ENCODE data around the gene GON7.
"Not testable (repeated sequence)": the region's sequence is repeated elsewhere in the genome, so short reads cannot be mapped to it uniquely, and the experiment has no call there.

Gene GON7

GRCh38 chr14:93206793-93207467 is at the start of gene GON7, which contains the start of gene UBR7:
TSS of gene GON7 (minus strand) at chr14:93207065. CDS start at chr14:93207037, 28 bp downstream.
TSS of gene UBR7 (plus strand) at chr14:93207256. CDS start at chr14:93207292, 36 bp downstream.
- Histone ChIP-seq H3K4me3 (ENCODE audit: low read length) (peak within 1 kb of the TSS; percentile 91), H3K9me3 (ENCODE audit: low read length) (no peaks in the 10 kb centered on the region), H3K4me1 (ENCODE audit: insufficient read depth, low read length) (peaks cover 18% of the 10 kb centered on the region), H3K36me3 (ENCODE audit: insufficient read depth, low read length) (peaks cover 13% of the 10 kb centered on the region), H3K27me3 (ENCODE audit: insufficient read depth, low read length) (no peaks in the 10 kb centered on the region), H2AFZ (ENCODE audit: low read depth, low read length) (peak within 1 kb of the TSS; percentile 73)

GRCh38 chr14:93249128-93249831 is 42.4 kb upstream of the GON7 start:
- H3K9me3 ChIP-seq (ENCODE audit: low read length), result peaks cover 6% of the 10 kb centered on the region
- H3K4me3 ChIP-seq (ENCODE audit: low read length), result no peak overlapping the region
- no peaks in the 10 kb centered on the region for H3K4me1 ChIP-seq (ENCODE audit: insufficient read depth, low read length)
- no peaks in the 10 kb centered on the region for H3K27me3 ChIP-seq (ENCODE audit: insufficient read depth, low read length)
- H3K36me3 ChIP-seq (ENCODE audit: insufficient read depth, low read length), result peaks cover 64% of the 10 kb centered on the region
- H2AFZ ChIP-seq (ENCODE audit: low read depth, low read length), result no peak overlapping the region

- Histone ChIP-seq H3K36me3 (ENCODE audit: insufficient read depth, low read length) (peaks cover 66% of the 10 kb centered on the region), H2AFZ (ENCODE audit: low read depth, low read length) (no peak overlapping the region), H3K4me1 (ENCODE audit: insufficient read depth, low read length) (no peaks in the 10 kb centered on the region), H3K27me3 (ENCODE audit: insufficient read depth, low read length) (no peaks in the 10 kb centered on the region), H3K4me3 (ENCODE audit: low read length) (no peak overlapping the region), H3K9me3 (ENCODE audit: low read length) (peaks cover 1% of the 10 kb centered on the region)
Measured at GRCh38 chr14:93246534-93246933, 39.7 kb upstream of the GON7 start.

GRCh38 chr14:93245764-93246420 is 39.0 kb upstream of the GON7 start:
- no peak overlapping the region for H3K4me3 ChIP-seq (ENCODE audit: low read length)
- no peaks in the 10 kb centered on the region for H3K27me3 ChIP-seq (ENCODE audit: insufficient read depth, low read length)
- no peaks in the 10 kb centered on the region for H3K9me3 ChIP-seq (ENCODE audit: low read length)
- H3K36me3 ChIP-seq (ENCODE audit: insufficient read depth, low read length), result peaks cover 65% of the 10 kb centered on the region
- H2AFZ ChIP-seq (ENCODE audit: low read depth, low read length), result no peak overlapping the region
- no peaks in the 10 kb centered on the region for H3K4me1 ChIP-seq (ENCODE audit: insufficient read depth, low read length)

- no peaks in the 10 kb centered on the region for H3K4me1 ChIP-seq (ENCODE audit: insufficient read depth, low read length)
- no peaks in the 10 kb centered on the region for H3K27me3 ChIP-seq (ENCODE audit: insufficient read depth, low read length)
- peaks cover 46% of the 10 kb centered on the region for H3K36me3 ChIP-seq (ENCODE audit: insufficient read depth, low read length)
- no peak overlapping the region for H2AFZ ChIP-seq (ENCODE audit: low read depth, low read length)
- H3K9me3 ChIP-seq (ENCODE audit: low read length), result no peaks in the 10 kb centered on the region
- H3K4me3 ChIP-seq (ENCODE audit: low read length), result no peak overlapping the region
Measured at GRCh38 chr14:93240678-93241000, 33.8 kb upstream of the GON7 start.

- H3K27me3 ChIP-seq (ENCODE audit: insufficient read depth, low read length), result no peaks in the 10 kb centered on the region
- no peak overlapping the region for H2AFZ ChIP-seq (ENCODE audit: low read depth, low read length)
- no peaks in the 10 kb centered on the region for H3K4me1 ChIP-seq (ENCODE audit: insufficient read depth, low read length)
- H3K36me3 ChIP-seq (ENCODE audit: insufficient read depth, low read length), result peaks cover 40% of the 10 kb centered on the region
- no peaks in the 10 kb centered on the region for H3K9me3 ChIP-seq (ENCODE audit: low read length)
- H3K4me3 ChIP-seq (ENCODE audit: low read length), result no peak overlapping the region
Measured at GRCh38 chr14:93239869-93240677, 33.2 kb upstream of the GON7 start.

- no peaks in the 10 kb centered on the region for H3K4me1 ChIP-seq (ENCODE audit: insufficient read depth, low read length)
- peaks cover 5% of the 10 kb centered on the region for H3K36me3 ChIP-seq (ENCODE audit: insufficient read depth, low read length)
- H3K9me3 ChIP-seq (ENCODE audit: low read length), result no peaks in the 10 kb centered on the region
- H2AFZ ChIP-seq (ENCODE audit: low read depth, low read length), result no peak overlapping the region
- H3K27me3 ChIP-seq (ENCODE audit: insufficient read depth, low read length), result no peaks in the 10 kb centered on the region
- no peak overlapping the region for H3K4me3 ChIP-seq (ENCODE audit: low read length)
Measured at GRCh38 chr14:93234798-93235197, 27.9 kb upstream of the GON7 start.

- not testable (repeated sequence) for H2AFZ ChIP-seq (ENCODE audit: low read depth, low read length); H3K4me3 ChIP-seq (ENCODE audit: low read length); H3K9me3 ChIP-seq (ENCODE audit: low read length); H3K4me1 ChIP-seq (ENCODE audit: insufficient read depth, low read length); H3K27me3 ChIP-seq (ENCODE audit: insufficient read depth, low read length)
- H3K36me3 ChIP-seq (ENCODE audit: insufficient read depth, low read length), result peaks cover 12% of the 10 kb centered on the region
Measured at GRCh38 chr14:93233078-93233477, 26.2 kb upstream of the GON7 start.

- Histone ChIP-seq H3K4me1 (ENCODE audit: insufficient read depth, low read length) (no peaks in the 10 kb centered on the region), H3K4me3 (ENCODE audit: low read length) (no peak overlapping the region), H2AFZ (ENCODE audit: low read depth, low read length) (no peak overlapping the region), H3K9me3 (ENCODE audit: low read length) (no peaks in the 10 kb centered on the region), H3K36me3 (ENCODE audit: insufficient read depth, low read length) (peaks cover 22% of the 10 kb centered on the region), H3K27me3 (ENCODE audit: insufficient read depth, low read length) (no peaks in the 10 kb centered on the region)
Measured at GRCh38 chr14:93232159-93232558, 25.3 kb upstream of the GON7 start.

- H3K4me3 ChIP-seq (ENCODE audit: low read length), result no peak overlapping the region
- H3K36me3 ChIP-seq (ENCODE audit: insufficient read depth, low read length), result peaks cover 27% of the 10 kb centered on the region
Measured at GRCh38 chr14:93231129-93231979, 24.5 kb upstream of the GON7 start.

GRCh38 chr14:93230539-93230938 is 23.7 kb upstream of the GON7 start:
- Histone ChIP-seq H3K4me1 (ENCODE audit: insufficient read depth, low read length) (no peaks in the 10 kb centered on the region), H2AFZ (ENCODE audit: low read depth, low read length) (no peak overlapping the region), H3K9me3 (ENCODE audit: low read length) (no peaks in the 10 kb centered on the region), H3K27me3 (ENCODE audit: insufficient read depth, low read length) (no peaks in the 10 kb centered on the region), H3K4me3 (ENCODE audit: low read length) (no peak overlapping the region), H3K36me3 (ENCODE audit: insufficient read depth, low read length) (peaks cover 34% of the 10 kb centered on the region)

More at GRCh38 chr14:93231129-93231979, 24.5 kb upstream of the GON7 start:
- Histone ChIP-seq H3K27me3 (ENCODE audit: insufficient read depth, low read length) (no peaks in the 10 kb centered on the region), H3K9me3 (ENCODE audit: low read length) (no peaks in the 10 kb centered on the region), H3K4me1 (ENCODE audit: insufficient read depth, low read length) (no peaks in the 10 kb centered on the region), H2AFZ (ENCODE audit: low read depth, low read length) (no peak overlapping the region)

- no peaks in the 10 kb centered on the region for H3K9me3 ChIP-seq (ENCODE audit: low read length)
- no peak overlapping the region for H2AFZ ChIP-seq (ENCODE audit: low read depth, low read length)
- peaks cover 52% of the 10 kb centered on the region for H3K36me3 ChIP-seq (ENCODE audit: insufficient read depth, low read length)
- no peak overlapping the region for H3K4me3 ChIP-seq (ENCODE audit: low read length)
- H3K4me1 ChIP-seq (ENCODE audit: insufficient read depth, low read length), result no peaks in the 10 kb centered on the region
- no peaks in the 10 kb centered on the region for H3K27me3 ChIP-seq (ENCODE audit: insufficient read depth, low read length)
Measured at GRCh38 chr14:93228550-93228949, 21.7 kb upstream of the GON7 start.

All from neuron (in vitro differentiated cells).